SKM-1 (cell line): Measurements from ENCODE around the gene DGKH.
"Not testable (repeated sequence)": the region's sequence is repeated elsewhere in the genome, so short reads cannot be mapped to it uniquely, and the experiment has no call there.

Experiments
- DNase-seq: peaks from one replicate; lab custom pipeline; 2025; ENCODE audit not compliant: unreplicated experiment; lab: John Stamatoyannopoulos, UW

The DGKH gene

GRCh38 chr13:42041011-42041683, 7.3 kb upstream of the DGKH start:
- no peak for DNase-seq

GRCh38 chr13:42041684-42042035, 6.8 kb upstream of the DGKH start:
- no peak for DNase-seq

GRCh38 chr13:42043676-42044075, 4.8 kb upstream of the DGKH start:
- DNase-seq = no peak

GRCh38 chr13:42046448-42046847, 2.0 kb upstream of the DGKH start:
- no peak for DNase-seq

- DNase-seq = no peak
Observed at GRCh38 chr13:42047561-42048341, 697 bp upstream of the DGKH start.

- peak; percentile 25 for DNase-seq
Observed at GRCh38 chr13:42048684-42049453, 421 bp downstream of the DGKH start.

- no peak for DNase-seq
Observed at GRCh38 chr13:42049454-42049813, 986 bp downstream of the DGKH start.

GRCh38 chr13:42054798-42055499, 6.5 kb downstream of the DGKH start:
- DNase-seq = no peak

- DNase-seq = no peak
Observed at GRCh38 chr13:42055500-42056085, 7.1 kb downstream of the DGKH start.

- no peak for DNase-seq
Observed at GRCh38 chr13:42056146-42056545, 7.7 kb downstream of the DGKH start.

- no peak for DNase-seq
Observed at GRCh38 chr13:42056583-42056982, 8.1 kb downstream of the DGKH start.

- DNase-seq = no peak
Observed at GRCh38 chr13:42057918-42058530, 9.6 kb downstream of the DGKH start.

GRCh38 chr13:42061943-42062342, 13.5 kb downstream of the DGKH start:
- no peak for DNase-seq

- no peak for DNase-seq
Observed at GRCh38 chr13:42063105-42063504, 14.7 kb downstream of the DGKH start.

GRCh38 chr13:42064259-42064658, 15.8 kb downstream of the DGKH start:
- no peak for DNase-seq

GRCh38 chr13:42064966-42065365, 16.5 kb downstream of the DGKH start:
- no peak for DNase-seq

- no peak for DNase-seq
Observed at GRCh38 chr13:42065414-42065813, 17.0 kb downstream of the DGKH start.

GRCh38 chr13:42066542-42066941, 18.1 kb downstream of the DGKH start:
- no peak for DNase-seq

GRCh38 chr13:42068886-42069285, 20.4 kb downstream of the DGKH start:
- DNase-seq = no peak

GRCh38 chr13:42070599-42070998, 22.2 kb downstream of the DGKH start:
- DNase-seq = not testable (repeated sequence)

- DNase-seq = not testable (repeated sequence)
Observed at GRCh38 chr13:42071179-42071578, 22.7 kb downstream of the DGKH start.
